PC-9 (cell line): ENCODE measurements around the gene RCAN1. TPM values are rescaled to one million over a fixed set of nuclear protein-coding genes. Genes with fewer than 3 reads are reported as not detected.

Experiments
- BruUV-seq: library from RNA; stranded (reverse); fragments of 400-500 nt; replicated peaks from 2 replicates; lab custom pipeline; 2021; lab: Mats Ljungman, UMichigan
- CTCF ChIA-PET: fragments of 300-600 bp; sonication (Branson Sonifier 250); formaldehyde crosslinking; loops from one replicate; lab custom pipeline; 2022; ENCODE audit warnings: antibody characterized with exemption; lab: Charles Lee
- POLR2A ChIA-PET: fragments of 300-600 bp; sonication (Branson Sonifier 250); formaldehyde crosslinking; loops from one replicate; lab custom pipeline; 2022; ENCODE audit warnings: antibody characterized with exemption; ENCODE audit not compliant: unreplicated experiment; lab: Charles Lee
- DNase-seq, 2 experiments: peaks; one replicate each; pipeline versions ENCODE4 v3.0.0 to v3.0.0-alpha.2; 2015 to 2022; ENCODE audit warnings: mixed read lengths in 1 of 2
- H2AFZ ChIP-seq: fragments of 200-600 bp; sonication (generic); 2 replicates; pipeline ENCODE4 v1.8.1; 2017; ENCODE audit warnings: antibody characterized with exemption
- H3F3A ChIP-seq: fragments of 200-600 bp; sonication (generic); 2 replicates; pipeline ENCODE4 v1.8.1; 2017; ENCODE audit warnings: antibody characterized with exemption, mild to moderate bottlenecking, low read depth; ENCODE audit not compliant: insufficient read depth
- H3K27ac ChIP-seq: fragments of 200-600 bp; sonication (generic); 2 replicates; pipeline ENCODE4 v1.6.1; 2016; ENCODE audit warnings: mixed run types
- H3K27me3 ChIP-seq: fragments of 200-600 bp; sonication (generic); 2 replicates; pipeline ENCODE4 v1.6.1; 2016; ENCODE audit warnings: low read depth, mixed run types; ENCODE audit not compliant: insufficient read depth
- H3K36me3 ChIP-seq: fragments of 200-600 bp; sonication (generic); 2 replicates; pipeline ENCODE4 v1.6.1; 2016; ENCODE audit warnings: low read depth, mixed run types
- H3K4me1 ChIP-seq: fragments of 200-600 bp; sonication (generic); replicated peaks from 2 replicates; pipeline ENCODE4 v1.6.1; 2016; ENCODE audit warnings: mixed run types; ENCODE audit not compliant: insufficient read depth
- H3K4me2 ChIP-seq: fragments of 200-600 bp; sonication (generic); 2 replicates; pipeline ENCODE4 v1.6.1; 2017; ENCODE audit warnings: mixed run types
- H3K4me3 ChIP-seq: fragments of 200-600 bp; sonication (generic); 2 replicates; pipeline ENCODE4 v1.6.1; 2016; ENCODE audit warnings: mixed run types
- H3K79me2 ChIP-seq: fragments of 200-600 bp; sonication (generic); 2 replicates; pipeline ENCODE4 v1.6.1; 2017; ENCODE audit warnings: low read depth, mixed run types
- H3K9me2 ChIP-seq: fragments of 200-600 bp; sonication (generic); 2 replicates; pipeline ENCODE4 v1.8.1; 2017; ENCODE audit warnings: mild to moderate bottlenecking; ENCODE audit not compliant: insufficient read depth
- H3K9me3 ChIP-seq: fragments of 200-600 bp; sonication (generic); 2 replicates; pipeline ENCODE4 v1.8.1; 2016; ENCODE audit warnings: low read depth; ENCODE audit not compliant: insufficient read depth
- H4K20me1 ChIP-seq: fragments of 200-600 bp; sonication (generic); 2 replicates; pipeline ENCODE4 v1.8.1; 2017; ENCODE audit not compliant: insufficient read depth
- CTCF ChIP-seq: fragments of 200-600 bp; sonication (generic); conservative IDR thresholded peaks from 2 replicates; pipeline ENCODE4 v1.6.1; 2017; ENCODE audit warnings: mixed run types, antibody characterized with exemption, mild to moderate bottlenecking, moderate library complexity
- EZH2 ChIP-seq: fragments of 200-600 bp; sonication (generic); IDR thresholded peaks from 2 replicates; pipeline ENCODE4 v1.8.0; 2017; ENCODE audit warnings: antibody characterized with exemption, low read depth
- intact Hi-C: fragments of 100-400 bp; cut with micrococcal nuclease; formaldehyde crosslinking; loops from one replicate; pipeline ENCODE4 v1.10.0; 2022; ENCODE audit not compliant: unreplicated experiment
- total RNA-seq: library from RNA; stranded (reverse); gene quantifications from 2 replicates; pipeline ENCODE4 v1.2.3, GENCODE V29; 2021

Gene RCAN1
- total RNA-seq, 1 experiment from 2014 or later = 7.2 TPM

- no peak for TF ChIP-seq EZH2
- no peak for TF ChIP-seq CTCF
- H3F3A ChIP-seq = no peaks in the 10 kb centered on the region
- ChIA-PET POLR2A (no interaction called here), CTCF (interaction anchor here (1.9 kb wide), 1 partner anchor 91 kb away, joined by 7 read pairs; no protein-coding TSS in a partner anchor)
- H3K4me2 ChIP-seq = no peak within 1 kb of the TSS
- H3K4me1 ChIP-seq = 0 out of 2 replicates have a peak, but pooled peaks cover 3% of the 10 kb centered on the region
- no peaks in the 10 kb centered on the region for H3K36me3 ChIP-seq
- no peaks in the 10 kb centered on the region for H3K79me2 ChIP-seq
- no peak for DNase-seq
- no peaks in the 10 kb centered on the region for H3K9me2 ChIP-seq
- BruUV-seq = no TSS peak
- H3K9me3 ChIP-seq = no peaks in the 10 kb centered on the region
- no peak within 1 kb of the TSS for H3K27ac ChIP-seq
- no peaks in the 10 kb centered on the region for H4K20me1 ChIP-seq
- intact Hi-C loops = loop anchor here (2.0 kb wide), 1 partner anchor 71 kb away; no protein-coding TSS in a partner anchor
- H3K27me3 ChIP-seq = no peaks in the 10 kb centered on the region
- no peak within 1 kb of the TSS for H3K4me3 ChIP-seq
- H2AFZ ChIP-seq = no peak within 1 kb of the TSS
Observed at GRCh38 chr21:34511787-34512455, 103.0 kb downstream of the RCAN1 start, which contains the start of gene KCNE1. KCNE1 (minus strand) TSS chr21:34512210; CDS start chr21:34449634, 62,576 bp downstream.

- ChIA-PET CTCF (interaction anchor here (0.7 to 1.9 kb wide), 2 partner anchors 92 to 129 kb away, joined by 3 to 7 read pairs; no protein-coding TSS in a partner anchor), POLR2A (interaction anchor here (1.0 kb wide), 1 partner anchor 16 kb away, joined by 4 read pairs; no protein-coding TSS in a partner anchor)
- no TSS peak for BruUV-seq
- Histone ChIP-seq H3K4me2 (no peak overlapping the region), H3K79me2 (no peaks in the 10 kb centered on the region), H3K27me3 (no peaks in the 10 kb centered on the region), H4K20me1 (no peaks in the 10 kb centered on the region), H3K9me2 (no peaks in the 10 kb centered on the region), H3K4me3 (no peak overlapping the region), H2AFZ (no peak overlapping the region), H3K4me1 (0 out of 2 replicates have a peak, but pooled peaks cover 3% of the 10 kb centered on the region), H3K27ac (no peak overlapping the region), H3K9me3 (no peaks in the 10 kb centered on the region), H3K36me3 (no peaks in the 10 kb centered on the region), H3F3A (no peaks in the 10 kb centered on the region)
- TF ChIP-seq CTCF (no peak), EZH2 (no peak)
- intact Hi-C loops = loop anchor here (2.0 kb wide), 1 partner anchor 72 kb away; no protein-coding TSS in a partner anchor
- peak in 1 of 2 experiments; percentile 21 for DNase-seq
Observed at GRCh38 chr21:34511181-34511580, 103.7 kb downstream of the RCAN1 start.

- no peak overlapping the region for H3K4me3 ChIP-seq
- intact Hi-C loops = loop anchor here (1.0 to 2.0 kb wide), 2 partner anchors 72 to 93 kb away; no protein-coding TSS in a partner anchor
- no peaks in the 10 kb centered on the region for H3K36me3 ChIP-seq
- H3K4me2 ChIP-seq = no peak overlapping the region
- H2AFZ ChIP-seq = no peak overlapping the region
- H3K79me2 ChIP-seq = no peaks in the 10 kb centered on the region
- H3K4me1 ChIP-seq = 0 out of 2 replicates have a peak, but pooled peaks cover 3% of the 10 kb centered on the region
- H3K9me3 ChIP-seq = no peaks in the 10 kb centered on the region
- BruUV-seq = no TSS peak
- ChIA-PET POLR2A (interaction anchor here (1.0 kb wide), 1 partner anchor 16 kb away, joined by 4 read pairs; no protein-coding TSS in a partner anchor), CTCF (interaction anchor here (0.6 to 1.9 kb wide), 3 partner anchors 93 to 173 kb away, joined by 3 to 7 read pairs (median 3); no protein-coding TSS in a partner anchor)
- no peaks in the 10 kb centered on the region for H3K27me3 ChIP-seq
- no peaks in the 10 kb centered on the region for H3F3A ChIP-seq
- TF ChIP-seq CTCF (peak; percentile 73), EZH2 (no peak)
- no peaks in the 10 kb centered on the region for H4K20me1 ChIP-seq
- H3K9me2 ChIP-seq = no peaks in the 10 kb centered on the region
- peak; percentile 56 to 57 for DNase-seq
- no peak overlapping the region for H3K27ac ChIP-seq
Observed at GRCh38 chr21:34510148-34511142, 104.5 kb downstream of the RCAN1 start.
